Stimulated activated naive CD8-positive, alpha-beta T cell treated with anti-CD3 and anti-CD28 coated beads, Interleukin-15, Interleukin-2, amounts not matched to agents 100 U/mL and 50 U/mL, for 24 hours (primary cell): ENCODE measurements around the gene STT3B.
"Not testable (repeated sequence)": the region's sequence is repeated elsewhere in the genome, so short reads cannot be mapped to it uniquely, and the experiment has no call there.

Source experiments
- ATAC-seq: fragments of 150-1000 bp; cut with Tn5 transposase; one replicate; pipeline ENCODE4 v1.10.0; 2021
- DNase-seq: peaks from one replicate; pipeline ENCODE4 v3.0.0; 2021

STT3B gene

GRCh38 chr3:31605333-31605732 is 72.6 kb downstream of the STT3B start:
- ATAC-seq, DNase-seq: not testable (repeated sequence)

- DNase-seq, result no peak
- no peak for ATAC-seq
Observed at GRCh38 chr3:31606453-31606852, 73.7 kb downstream of the STT3B start.

- DNase-seq (no peak), ATAC-seq (no peak)
Observed at GRCh38 chr3:31610700-31611275, 78.1 kb downstream of the STT3B start.

- ATAC-seq (no peak), DNase-seq (no peak)
Observed at GRCh38 chr3:31613177-31613576, 80.5 kb downstream of the STT3B start.

- no peak for DNase-seq
- no peak for ATAC-seq
Observed at GRCh38 chr3:31613654-31614053, 80.9 kb downstream of the STT3B start.

- ATAC-seq (no peak), DNase-seq (no peak)
Observed at GRCh38 chr3:31614162-31614921, 81.6 kb downstream of the STT3B start.

GRCh38 chr3:31615071-31615875 is 82.5 kb downstream of the STT3B start:
- no peak for ATAC-seq
- DNase-seq, result no peak

GRCh38 chr3:31616711-31617110 is 84.0 kb downstream of the STT3B start:
- ATAC-seq, result no peak
- no peak for DNase-seq

GRCh38 chr3:31620656-31621055 is 87.9 kb downstream of the STT3B start:
- no peak for DNase-seq
- peak; percentile 36 for ATAC-seq

GRCh38 chr3:31621314-31621713 is 88.6 kb downstream of the STT3B start:
- no peak for ATAC-seq
- no peak for DNase-seq

- no peak for ATAC-seq
Observed at GRCh38 chr3:31622636-31623288, 90.0 kb downstream of the STT3B start.

GRCh38 chr3:31624083-31624709 is 91.5 kb downstream of the STT3B start:
- ATAC-seq (no peak), DNase-seq (no peak)

More at GRCh38 chr3:31622636-31623288, 90.0 kb downstream of the STT3B start:
- no peak for DNase-seq

GRCh38 chr3:31625358-31625757 is 92.6 kb downstream of the STT3B start:
- no peak for DNase-seq
- no peak for ATAC-seq

GRCh38 chr3:31629054-31629453 is 96.3 kb downstream of the STT3B start:
- ATAC-seq, result no peak

GRCh38 chr3:31634476-31634875 is 101.8 kb downstream of the STT3B start:
- no peak for ATAC-seq
- DNase-seq, result no peak

More at GRCh38 chr3:31629054-31629453, 96.3 kb downstream of the STT3B start:
- no peak for DNase-seq

- DNase-seq (no peak), ATAC-seq (peak; percentile 69)
Observed at GRCh38 chr3:31635545-31635944, 102.8 kb downstream of the STT3B start.

- DNase-seq, result no peak
- ATAC-seq, result no peak
Observed at GRCh38 chr3:31636049-31636448, 103.3 kb downstream of the STT3B start.

GRCh38 chr3:31636694-31637442 is 104.1 kb downstream of the STT3B start:
- peak; percentile 28 for ATAC-seq
- DNase-seq, result no peak

- ATAC-seq, result no peak
- no peak for DNase-seq
Observed at GRCh38 chr3:31639828-31640227, 107.1 kb downstream of the STT3B start.

GRCh38 chr3:31645256-31645655 is 112.5 kb downstream of the STT3B start:
- ATAC-seq, result no peak
- no peak for DNase-seq

- ATAC-seq (no peak), DNase-seq (no peak)
Observed at GRCh38 chr3:31648286-31648968, 115.7 kb downstream of the STT3B start.
